ENCODE results near the gene RARRES1.

RARRES1 gene

DNA sequence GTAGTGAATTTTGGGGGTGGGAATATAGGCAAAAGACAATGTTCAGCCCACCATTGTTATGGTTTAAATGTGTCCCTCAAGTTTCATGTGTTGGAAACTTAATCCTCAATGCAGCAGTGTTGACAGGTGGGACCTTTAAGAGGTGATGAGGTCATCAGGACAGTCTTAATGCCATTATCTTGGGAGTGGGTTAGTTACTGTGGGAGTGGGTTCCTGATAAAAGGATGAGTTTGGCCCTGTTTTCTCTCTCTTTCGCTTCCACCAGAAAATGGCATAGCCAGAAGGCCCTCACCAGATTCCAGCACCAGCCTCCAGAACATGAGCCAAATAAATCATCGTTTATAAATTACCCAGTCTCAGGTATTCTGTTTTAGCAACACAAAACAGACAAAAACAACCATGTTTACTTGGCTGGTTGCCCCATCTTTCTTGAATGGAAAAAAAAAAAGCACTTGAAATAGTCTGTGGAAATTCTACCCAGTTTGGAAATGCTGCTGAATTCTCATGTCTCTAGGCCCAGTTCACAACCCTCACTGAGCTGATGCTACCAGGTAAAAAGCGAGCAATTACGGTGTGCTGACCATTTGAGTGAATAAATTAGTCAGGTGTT is 38.6 kb upstream of the RARRES1 start:
- no peak for DNase-seq
- Histone ChIP-seq H3K4me3 (ENCODE audit: control insufficient read depth in 1 of 7, extremely low read depth in 1 of 7, insufficient read depth in 4 of 7, low read depth in 2 of 7, low read length in 6 of 7) (no peak overlapping the region), H3K36me3 (ENCODE audit: control insufficient read depth in 4 of 4, insufficient read depth in 4 of 4, low read length in 3 of 4) (no peaks in the 10 kb centered on the region), H3K27me3 (replicated peaks in 2 of 5; ENCODE audit: control insufficient read depth in 4 of 5, insufficient read depth in 5 of 5, low read length in 4 of 5) (no peaks in the 10 kb centered on the region), H3K4me1 (ENCODE audit: control extremely low read depth in 1 of 4, control insufficient read depth in 4 of 4, insufficient read depth in 4 of 4, low read length in 3 of 4) (no peaks in the 10 kb centered on the region), H3K27ac (ENCODE audit: insufficient read depth in 1 of 2, low read depth in 1 of 2, low read length in 2 of 2, poor library complexity in 1 of 2, severe bottlenecking in 2 of 2) (no peak overlapping the region), H3K9me3 (ENCODE audit: control extremely low read depth in 1 of 5, control insufficient read depth in 4 of 5, insufficient read depth in 2 of 5, low read depth in 1 of 5, low read length in 4 of 5) (no peaks in the 10 kb centered on the region)
- WGBS (ENCODE audit: insufficient coverage), result 90% methylated on average over 2 of the region's 4 CpGs
- POLR2A ChIA-PET, result no interaction called here
- CTCF ChIA-PET, result interaction anchor here (0.7 to 1.0 kb wide), 3 partner anchors 18 to 398 kb away, joined by 3 read pairs; no protein-coding TSS in a partner anchor

DNA sequence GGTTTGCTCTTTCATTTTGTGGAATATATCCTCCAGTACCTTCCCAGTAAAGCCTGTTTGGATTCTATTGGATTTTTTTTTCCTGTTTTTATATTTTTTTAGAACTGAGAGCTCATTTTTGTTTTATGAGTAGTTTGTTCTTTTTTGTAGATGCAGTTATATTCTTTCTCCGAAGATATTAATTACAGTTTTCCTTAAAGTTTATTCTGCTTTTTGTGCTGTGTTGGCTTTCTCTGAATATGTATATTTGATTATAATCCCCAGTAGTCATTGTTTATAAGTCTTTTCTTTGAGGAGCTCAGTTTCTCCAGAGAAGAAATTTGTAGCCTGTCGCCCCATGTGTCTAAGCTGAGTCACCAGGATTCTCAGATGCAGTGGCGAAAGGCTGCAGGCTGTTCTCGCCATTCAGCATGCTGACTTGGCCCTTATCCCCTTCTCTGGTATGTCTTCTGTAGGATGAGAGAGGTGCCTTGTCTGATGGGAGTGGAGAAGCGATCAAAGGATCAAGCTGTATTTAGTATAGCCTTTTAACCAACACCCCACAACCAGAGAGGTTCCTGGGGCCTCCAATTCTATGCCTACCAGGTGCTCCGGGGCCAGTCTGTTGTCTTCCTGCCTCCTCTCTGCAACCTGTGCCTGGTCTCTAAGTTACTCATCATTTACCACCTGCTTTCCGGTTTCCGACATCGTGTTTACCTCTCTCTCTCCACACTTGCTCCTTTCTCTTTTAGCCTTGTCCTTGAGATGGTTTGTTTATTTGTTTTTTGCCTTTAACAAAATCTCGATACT is 37.9 kb upstream of the RARRES1 start:
- H3K4me3 ChIP-seq (ENCODE audit: control insufficient read depth in 1 of 7, extremely low read depth in 1 of 7, insufficient read depth in 4 of 7, low read depth in 2 of 7, low read length in 6 of 7), result no peak overlapping the region
- no peaks in the 10 kb centered on the region for H3K27me3 ChIP-seq (replicated peaks in 2 of 5; ENCODE audit: control insufficient read depth in 4 of 5, insufficient read depth in 5 of 5, low read length in 4 of 5)
- H3K36me3 ChIP-seq (ENCODE audit: control insufficient read depth in 4 of 4, insufficient read depth in 4 of 4, low read length in 3 of 4), result no peaks in the 10 kb centered on the region
- no peaks in the 10 kb centered on the region for H3K4me1 ChIP-seq (ENCODE audit: control extremely low read depth in 1 of 4, control insufficient read depth in 4 of 4, insufficient read depth in 4 of 4, low read length in 3 of 4)
- WGBS (ENCODE audit: insufficient coverage), result 100% methylated on average over 5 of the region's 10 CpGs
- POLR2A ChIA-PET, result no interaction called here
- no peaks in the 10 kb centered on the region for H3K9me3 ChIP-seq (ENCODE audit: control extremely low read depth in 1 of 5, control insufficient read depth in 4 of 5, insufficient read depth in 2 of 5, low read depth in 1 of 5, low read length in 4 of 5)
- CTCF ChIA-PET, result no interaction called here
- H3K27ac ChIP-seq (ENCODE audit: insufficient read depth in 1 of 2, low read depth in 1 of 2, low read length in 2 of 2, poor library complexity in 1 of 2, severe bottlenecking in 2 of 2), result no peak overlapping the region
- no peak for DNase-seq

DNA sequence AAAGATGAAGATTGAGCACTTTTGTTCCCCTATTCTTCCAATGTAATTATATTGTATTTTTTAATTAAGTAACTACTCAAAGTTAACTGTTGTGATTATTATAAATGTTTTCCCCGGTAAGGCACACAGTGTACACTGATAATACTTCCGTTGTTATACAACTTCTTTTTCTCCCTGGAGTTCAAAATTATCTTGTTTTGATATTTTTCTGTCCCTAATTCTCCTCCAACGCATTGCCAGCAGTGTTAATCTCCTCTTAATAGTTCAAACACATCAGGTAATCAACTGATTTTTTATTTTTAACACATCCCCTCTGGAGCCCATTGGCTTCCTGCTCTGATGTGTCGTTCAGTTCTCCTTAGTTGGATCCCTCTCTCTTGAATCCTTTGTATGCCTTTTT is 37.3 kb upstream of the RARRES1 start:
- CTCF ChIA-PET, result no interaction called here
- H3K36me3 ChIP-seq (ENCODE audit: control insufficient read depth in 4 of 4, insufficient read depth in 4 of 4, low read length in 3 of 4), result no peaks in the 10 kb centered on the region
- POLR2A ChIA-PET, result no interaction called here
- no peaks in the 10 kb centered on the region for H3K4me1 ChIP-seq (ENCODE audit: control extremely low read depth in 1 of 4, control insufficient read depth in 4 of 4, insufficient read depth in 4 of 4, low read length in 3 of 4)
- 100% methylated on average over 3 of the region's 4 CpGs for WGBS (ENCODE audit: insufficient coverage)
- no peak overlapping the region for H3K27ac ChIP-seq (ENCODE audit: insufficient read depth in 1 of 2, low read depth in 1 of 2, low read length in 2 of 2, poor library complexity in 1 of 2, severe bottlenecking in 2 of 2)
- no peak overlapping the region for H3K4me3 ChIP-seq (ENCODE audit: control insufficient read depth in 1 of 7, extremely low read depth in 1 of 7, insufficient read depth in 4 of 7, low read depth in 2 of 7, low read length in 6 of 7)
- H3K27me3 ChIP-seq (replicated peaks in 2 of 5; ENCODE audit: control insufficient read depth in 4 of 5, insufficient read depth in 5 of 5, low read length in 4 of 5), result no peaks in the 10 kb centered on the region
- H3K9me3 ChIP-seq (ENCODE audit: control extremely low read depth in 1 of 5, control insufficient read depth in 4 of 5, insufficient read depth in 2 of 5, low read depth in 1 of 5, low read length in 4 of 5), result no peaks in the 10 kb centered on the region
- no peak for DNase-seq

DNA sequence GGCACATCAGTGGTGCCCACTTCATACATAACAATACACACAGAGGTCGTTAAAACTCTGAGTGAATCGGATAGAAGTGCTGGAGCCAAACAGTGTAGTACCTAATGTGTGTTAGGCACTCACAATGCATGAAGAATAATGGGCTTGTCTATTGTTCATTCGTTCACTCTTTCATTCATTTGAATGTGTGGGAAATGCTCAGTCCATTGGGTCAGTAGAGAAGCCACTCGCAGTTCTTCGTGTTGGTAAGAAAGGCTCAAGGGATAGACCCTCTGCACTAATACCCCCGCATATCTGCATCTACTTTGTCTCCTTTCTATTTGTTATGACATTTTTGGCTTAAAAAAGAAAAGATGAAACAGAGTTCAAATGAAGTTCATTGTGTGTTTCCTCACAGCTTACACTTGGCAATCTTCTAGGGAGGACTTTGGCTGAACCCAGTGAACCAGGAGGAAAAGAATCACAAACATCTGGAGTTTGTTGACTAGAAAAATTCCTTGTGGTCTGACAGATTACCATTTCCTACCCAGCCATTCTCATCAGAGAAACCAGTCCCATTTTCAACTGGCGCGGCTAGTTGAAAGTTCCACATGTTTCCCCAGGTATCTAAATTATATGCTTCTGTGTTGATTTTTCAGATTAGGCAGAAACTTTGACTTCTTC is 36.8 kb upstream of the RARRES1 start:
- Histone ChIP-seq H3K4me1 (ENCODE audit: control extremely low read depth in 1 of 4, control insufficient read depth in 4 of 4, insufficient read depth in 4 of 4, low read length in 3 of 4) (no peaks in the 10 kb centered on the region), H3K36me3 (ENCODE audit: control insufficient read depth in 4 of 4, insufficient read depth in 4 of 4, low read length in 3 of 4) (no peaks in the 10 kb centered on the region), H3K9me3 (ENCODE audit: control extremely low read depth in 1 of 5, control insufficient read depth in 4 of 5, insufficient read depth in 2 of 5, low read depth in 1 of 5, low read length in 4 of 5) (no peaks in the 10 kb centered on the region), H3K4me3 (ENCODE audit: control insufficient read depth in 1 of 7, extremely low read depth in 1 of 7, insufficient read depth in 4 of 7, low read depth in 2 of 7, low read length in 6 of 7) (no peak overlapping the region), H3K27ac (ENCODE audit: insufficient read depth in 1 of 2, low read depth in 1 of 2, low read length in 2 of 2, poor library complexity in 1 of 2, severe bottlenecking in 2 of 2) (no peak overlapping the region), H3K27me3 (replicated peaks in 2 of 5; ENCODE audit: control insufficient read depth in 4 of 5, insufficient read depth in 5 of 5, low read length in 4 of 5) (no peaks in the 10 kb centered on the region)
- ChIA-PET CTCF (no interaction called here), POLR2A (no interaction called here)
- no peak for DNase-seq
- 100% methylated on average over 5 of the region's 8 CpGs for WGBS (ENCODE audit: insufficient coverage)

DNA sequence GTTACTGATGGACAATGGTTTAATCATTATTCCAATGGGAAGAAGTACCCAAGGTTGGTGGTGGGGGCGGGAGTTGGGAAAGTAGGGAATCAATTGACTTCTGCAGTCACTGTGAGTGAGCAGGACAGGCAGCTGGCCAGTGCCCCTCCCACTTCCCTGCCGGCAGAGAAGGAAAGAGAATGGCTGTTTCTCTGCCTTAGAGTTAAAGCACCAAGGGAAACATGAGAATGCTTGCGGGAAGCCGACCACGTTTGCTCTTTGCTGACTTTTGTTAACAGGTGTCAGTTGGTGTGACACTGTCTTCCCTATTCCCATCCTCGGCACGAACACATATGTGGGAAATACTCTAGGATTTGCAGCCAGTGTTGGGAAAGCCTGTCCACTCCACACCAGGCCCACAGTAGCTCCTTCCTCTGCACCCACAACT is 36.1 kb upstream of the RARRES1 start:
- ChIA-PET CTCF (no interaction called here), POLR2A (no interaction called here)
- DNase-seq, result no peak
- no peak overlapping the region for H3K4me3 ChIP-seq (ENCODE audit: control insufficient read depth in 1 of 7, extremely low read depth in 1 of 7, insufficient read depth in 4 of 7, low read depth in 2 of 7, low read length in 6 of 7)
- 65% methylated on average over 7 of the region's 7 CpGs for WGBS (ENCODE audit: insufficient coverage)
- no peaks in the 10 kb centered on the region for H3K4me1 ChIP-seq (ENCODE audit: control extremely low read depth in 1 of 4, control insufficient read depth in 4 of 4, insufficient read depth in 4 of 4, low read length in 3 of 4)
- H3K36me3 ChIP-seq (ENCODE audit: control insufficient read depth in 4 of 4, insufficient read depth in 4 of 4, low read length in 3 of 4), result no peaks in the 10 kb centered on the region
- no peak overlapping the region for H3K27ac ChIP-seq (ENCODE audit: insufficient read depth in 1 of 2, low read depth in 1 of 2, low read length in 2 of 2, poor library complexity in 1 of 2, severe bottlenecking in 2 of 2)
- no peaks in the 10 kb centered on the region for H3K9me3 ChIP-seq (ENCODE audit: control extremely low read depth in 1 of 5, control insufficient read depth in 4 of 5, insufficient read depth in 2 of 5, low read depth in 1 of 5, low read length in 4 of 5)
- H3K27me3 ChIP-seq (replicated peaks in 2 of 5; ENCODE audit: control insufficient read depth in 4 of 5, insufficient read depth in 5 of 5, low read length in 4 of 5), result no peaks in the 10 kb centered on the region

DNA sequence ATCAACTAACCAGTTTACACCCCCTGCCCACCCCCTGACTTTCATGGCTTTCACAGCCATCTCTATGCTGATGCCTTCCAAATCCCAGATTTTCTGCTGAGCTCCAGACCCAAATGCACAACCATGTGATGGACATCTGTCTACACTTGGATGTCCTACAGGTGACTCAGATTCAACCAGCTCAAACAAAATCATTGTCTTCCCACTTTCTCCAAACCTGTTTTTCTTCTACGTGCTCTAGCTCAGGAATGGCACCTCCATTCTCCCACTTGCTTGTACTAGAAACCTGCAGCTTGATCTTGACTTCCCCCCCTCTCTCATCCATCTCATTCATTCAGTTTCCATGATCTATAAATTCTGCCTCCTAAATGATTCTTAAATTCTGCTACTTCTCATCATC is 34.1 kb upstream of the RARRES1 start:
- DNase-seq, result no peak
- POLR2A ChIA-PET, result no interaction called here
- 100% methylated on average over 1 of the region's 1 CpG for WGBS (ENCODE audit: insufficient coverage)
- H3K9me3 ChIP-seq (ENCODE audit: control extremely low read depth in 1 of 5, control insufficient read depth in 4 of 5, insufficient read depth in 2 of 5, low read depth in 1 of 5, low read length in 4 of 5), result no peaks in the 10 kb centered on the region
- H3K4me3 ChIP-seq (ENCODE audit: control insufficient read depth in 1 of 7, extremely low read depth in 1 of 7, insufficient read depth in 4 of 7, low read depth in 2 of 7, low read length in 6 of 7), result no peak overlapping the region
- CTCF ChIA-PET, result interaction anchor here (1.2 to 1.8 kb wide), 3 partner anchors 14 to 39 kb away, joined by 3 to 6 read pairs (median 4); no protein-coding TSS in a partner anchor
- no peaks in the 10 kb centered on the region for H3K27me3 ChIP-seq (replicated peaks in 2 of 5; ENCODE audit: control insufficient read depth in 4 of 5, insufficient read depth in 5 of 5, low read length in 4 of 5)
- H3K27ac ChIP-seq (ENCODE audit: insufficient read depth in 1 of 2, low read depth in 1 of 2, low read length in 2 of 2, poor library complexity in 1 of 2, severe bottlenecking in 2 of 2), result no peak overlapping the region
- no peaks in the 10 kb centered on the region for H3K36me3 ChIP-seq (ENCODE audit: control insufficient read depth in 4 of 4, insufficient read depth in 4 of 4, low read length in 3 of 4)
- H3K4me1 ChIP-seq (ENCODE audit: control extremely low read depth in 1 of 4, control insufficient read depth in 4 of 4, insufficient read depth in 4 of 4, low read length in 3 of 4), result no peaks in the 10 kb centered on the region

Measured in common myeloid progenitor, CD34-positive (primary cell).